Gastroesophageal sphincter (tissue), 4 donors: ENCODE results near the gene CLCN2. TPM values are rescaled to one million over a fixed set of nuclear protein-coding genes. Genes with fewer than 3 reads are reported as not detected.

Experiments
- ATAC-seq: fragments of 150-250 bp; one replicate; pipeline ENCODE4 v1.9.1; 2016; ENCODE audit warnings: mild to moderate bottlenecking, moderate library complexity
- H3K27ac ChIP-seq, 4 donors: fragments of 200-600 bp; sonication (generic) in 3 of 4; 1 replicate in 3 of 4; 2 replicates in 1 of 4; pipeline ENCODE4 v1.5.1; 2016 to 2019
- H3K27me3 ChIP-seq: fragments of 200-600 bp; sonication (generic); one replicate; pipeline ENCODE4 v1.5.1; 2019
- H3K36me3 ChIP-seq, 2 donors: fragments of 200-600 bp; sonication (generic); one replicate each; pipeline ENCODE4 v1.5.1; 2019; ENCODE audit warnings: control low read depth in 1 of 2
- H3K4me1 ChIP-seq, 3 donors: fragments of 200-600 bp; sonication (generic); 1 replicate in 2 of 3; 2 replicates in 1 of 3; pipeline ENCODE4 v1.5.1; 2016 to 2019; ENCODE audit warnings: control low read depth in 2 of 3
- H3K4me3 ChIP-seq, 2 donors: fragments of 200-600 bp; sonication (generic); one replicate each; pipeline ENCODE4 v1.5.1; 2019; ENCODE audit warnings: mild to moderate bottlenecking in 1 of 2, moderate library complexity in 1 of 2
- H3K9me3 ChIP-seq, 3 donors: fragments of 200-600 bp; sonication (generic); one replicate each; pipeline ENCODE4 v1.5.1; 2017 to 2019; ENCODE audit warnings: control low read depth in 2 of 3
- EP300 ChIP-seq: sonication (generic); formaldehyde crosslinking; IDR thresholded peaks from one replicate; pipeline ENCODE4 v1.6.1; 2017; ENCODE audit warnings: antibody characterized with exemption, mild to moderate bottlenecking
- POLR2A ChIP-seq, 2 donors: fragments of 450-650 bp; IDR thresholded peaks; one replicate each; pipeline ENCODE4 v1.6.1; 2017; ENCODE audit warnings: antibody characterized with exemption in 2 of 2, mild to moderate bottlenecking in 2 of 2, moderate library complexity in 1 of 2
- POLR2AphosphoS5 ChIP-seq: sonication (generic); formaldehyde crosslinking; IDR thresholded peaks from one replicate; pipeline ENCODE4 v1.6.1; 2017; ENCODE audit warnings: antibody characterized with exemption
- WGBS, 2 donors: methylation state at CpG; one replicate each; pipeline ENCODE4 v1.1.5; 2018; ENCODE audit warnings: low coverage in 1 of 2; 5-methylcytosine and 5-hydroxymethylcytosine counted together
- total RNA-seq, 4 donors: library from RNA; depleted of rRNA; stranded (reverse); fragments of >200 nt; gene quantifications; one replicate each; pipeline ENCODE4 v1.1.0, GENCODE V29; 2016
- TF ChIP-seq, protein P1 (sequence below), 4 experiments: fragments of 200-600 bp in 2 of 4; fragments of 450-650 bp in 2 of 4; sonication (generic) in 1 of 4; IDR thresholded peaks; one replicate each; pipeline ENCODE4 v1.5.1; 2017 to 2019; ENCODE audit warnings: antibody characterized with exemption in 4 of 4, mild to moderate bottlenecking in 2 of 4, moderate library complexity in 2 of 4

Gene CLCN2
- total RNA-seq, 4 donors from 2014 or later, result 2.0 to 6.8 (median 2.3) TPM

DNA sequence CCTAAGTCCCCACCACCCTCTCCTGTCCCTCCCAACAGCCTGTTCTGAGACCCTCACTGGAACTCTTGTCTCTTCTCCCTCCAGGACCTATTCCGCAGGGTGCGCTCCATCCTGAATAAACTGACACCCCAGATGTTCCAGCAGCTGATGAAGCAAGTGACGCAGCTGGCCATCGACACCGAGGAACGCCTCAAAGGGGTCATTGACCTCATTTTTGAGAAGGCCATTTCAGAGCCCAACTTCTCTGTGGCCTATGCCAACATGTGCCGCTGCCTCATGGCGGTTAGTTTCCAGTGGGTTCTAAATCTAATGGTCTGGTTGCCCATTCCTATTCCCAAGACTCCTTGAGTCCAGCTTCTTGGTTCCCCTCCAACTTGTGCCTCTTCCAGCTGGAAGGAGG lies 37.7 kb downstream of the CLCN2 start:
- peaks cover 3 to 56% (median 28%) of the 10 kb centered on the region in 3 donors for H3K4me1 ChIP-seq
- no peak for TF ChIP-seq EP300
- TF ChIP-seq, protein P1, sequence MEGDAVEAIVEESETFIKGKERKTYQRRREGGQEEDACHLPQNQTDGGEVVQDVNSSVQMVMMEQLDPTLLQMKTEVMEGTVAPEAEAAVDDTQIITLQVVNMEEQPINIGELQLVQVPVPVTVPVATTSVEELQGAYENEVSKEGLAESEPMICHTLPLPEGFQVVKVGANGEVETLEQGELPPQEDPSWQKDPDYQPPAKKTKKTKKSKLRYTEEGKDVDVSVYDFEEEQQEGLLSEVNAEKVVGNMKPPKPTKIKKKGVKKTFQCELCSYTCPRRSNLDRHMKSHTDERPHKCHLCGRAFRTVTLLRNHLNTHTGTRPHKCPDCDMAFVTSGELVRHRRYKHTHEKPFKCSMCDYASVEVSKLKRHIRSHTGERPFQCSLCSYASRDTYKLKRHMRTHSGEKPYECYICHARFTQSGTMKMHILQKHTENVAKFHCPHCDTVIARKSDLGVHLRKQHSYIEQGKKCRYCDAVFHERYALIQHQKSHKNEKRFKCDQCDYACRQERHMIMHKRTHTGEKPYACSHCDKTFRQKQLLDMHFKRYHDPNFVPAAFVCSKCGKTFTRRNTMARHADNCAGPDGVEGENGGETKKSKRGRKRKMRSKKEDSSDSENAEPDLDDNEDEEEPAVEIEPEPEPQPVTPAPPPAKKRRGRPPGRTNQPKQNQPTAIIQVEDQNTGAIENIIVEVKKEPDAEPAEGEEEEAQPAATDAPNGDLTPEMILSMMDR (IDR thresholded peaks at IDR 0.05), result no peak
- no peak overlapping the region for H3K4me3 ChIP-seq
- 75 to 88% methylated on average over 4 to 6 of the region's 8 CpGs for WGBS, 2 donors
- no peaks in the 10 kb centered on the region for H3K9me3 ChIP-seq
- H3K36me3 ChIP-seq, result peaks cover 19 to 86% of the 10 kb centered on the region in 2 donors
- no peaks in the 10 kb centered on the region for H3K27me3 ChIP-seq
- no peak for ATAC-seq
- H3K27ac ChIP-seq, result peak overlapping the region in 3 of 4 donors; percentile 52 to 99 (median 93)

DNA sequence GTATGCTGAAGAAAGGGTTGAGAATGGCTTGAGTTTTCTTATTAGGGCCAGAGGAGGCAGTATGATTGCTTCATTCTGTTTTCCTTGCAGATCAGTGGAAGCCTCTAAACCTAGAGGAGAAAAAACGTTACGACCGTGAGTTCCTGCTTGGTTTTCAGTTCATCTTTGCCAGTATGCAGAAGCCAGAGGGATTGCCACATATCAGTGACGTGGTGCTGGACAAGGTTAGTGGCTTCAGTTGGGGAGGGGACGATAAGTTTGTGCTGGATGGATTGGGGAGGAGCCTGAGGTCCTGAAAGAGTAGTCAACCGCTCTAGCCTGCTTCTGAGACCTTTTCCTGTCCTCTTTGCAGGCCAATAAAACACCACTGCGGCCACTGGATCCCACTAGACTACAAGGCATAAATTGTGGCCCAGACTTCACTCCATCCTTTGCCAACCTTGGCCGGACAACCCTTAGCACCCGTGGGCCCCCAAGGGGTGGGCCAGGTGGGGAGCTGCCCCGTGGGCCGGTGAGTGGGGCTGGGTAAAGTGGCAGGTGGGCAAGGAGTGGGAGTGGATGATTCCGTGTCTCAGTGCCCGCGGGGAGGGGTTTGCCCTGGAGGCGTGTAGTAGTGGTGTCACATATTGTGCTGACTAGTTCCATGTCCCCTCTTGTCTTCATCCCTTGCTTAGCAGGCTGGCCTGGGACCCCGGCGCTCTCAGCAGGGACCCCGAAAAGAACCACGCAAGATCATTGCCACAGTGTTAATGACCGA lies 38.5 kb downstream of the CLCN2 start:
- Histone ChIP-seq H3K27ac (peak overlapping the region in 3 of 4 donors; percentile 93 to 99 (median 94)), H3K4me3 (no peak overlapping the region), H3K9me3 (no peaks in the 10 kb centered on the region), H3K36me3 (peaks cover 19 to 86% of the 10 kb centered on the region in 2 donors), H3K27me3 (no peaks in the 10 kb centered on the region), H3K4me1 (peaks cover 3 to 64% (median 33%) of the 10 kb centered on the region in 3 donors)
- no peak for TF ChIP-seq EP300
- no peak for TF ChIP-seq POLR2AphosphoS5
- no peak for TF ChIP-seq POLR2A (IDR thresholded peaks at IDR 0.05)
- TF ChIP-seq, protein P1 (IDR thresholded peaks at IDR 0.05), result no peak
- ATAC-seq, result peak; percentile 40
- WGBS, 2 donors, result 61 to 80% methylated on average over 4 to 6 of the region's 20 CpGs

DNA sequence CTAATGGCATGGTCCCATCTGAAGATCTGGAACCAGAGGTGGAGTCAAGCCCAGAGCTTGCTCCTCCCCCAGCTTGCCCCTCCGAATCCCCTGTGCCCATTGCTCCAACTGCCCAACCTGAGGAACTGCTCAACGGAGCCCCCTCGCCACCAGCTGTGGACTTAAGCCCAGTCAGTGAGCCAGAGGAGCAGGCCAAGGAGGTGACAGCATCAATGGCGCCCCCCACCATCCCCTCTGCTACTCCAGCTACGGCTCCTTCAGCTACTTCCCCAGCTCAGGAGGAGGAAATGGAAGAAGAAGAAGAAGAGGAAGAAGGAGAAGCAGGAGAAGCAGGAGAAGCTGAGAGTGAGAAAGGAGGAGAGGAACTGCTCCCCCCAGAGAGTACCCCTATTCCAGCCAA lies 39.7 kb downstream of the CLCN2 start:
- H3K27ac ChIP-seq, result peak overlapping the region in 3 of 4 donors; percentile 93 to 99 (median 94)
- no peak overlapping the region for H3K4me3 ChIP-seq
- peaks cover 9 to 86% of the 10 kb centered on the region in 2 donors for H3K36me3 ChIP-seq
- no peak for ATAC-seq
- H3K4me1 ChIP-seq, result peaks cover 3 to 76% (median 41%) of the 10 kb centered on the region in 3 donors
- no peaks in the 10 kb centered on the region for H3K27me3 ChIP-seq
- TF ChIP-seq POLR2A (IDR thresholded peaks at IDR 0.05) (no peak), POLR2AphosphoS5 (no peak), EP300 (no peak)
- TF ChIP-seq, protein P1 (IDR thresholded peaks at IDR 0.05), result no peak
- H3K9me3 ChIP-seq, result no peaks in the 10 kb centered on the region
- 40% methylated on average over 1 of the region's 5 CpGs; no CpG with 5 or more reads in 1 of the 2 donors for WGBS, 2 donors

DNA sequence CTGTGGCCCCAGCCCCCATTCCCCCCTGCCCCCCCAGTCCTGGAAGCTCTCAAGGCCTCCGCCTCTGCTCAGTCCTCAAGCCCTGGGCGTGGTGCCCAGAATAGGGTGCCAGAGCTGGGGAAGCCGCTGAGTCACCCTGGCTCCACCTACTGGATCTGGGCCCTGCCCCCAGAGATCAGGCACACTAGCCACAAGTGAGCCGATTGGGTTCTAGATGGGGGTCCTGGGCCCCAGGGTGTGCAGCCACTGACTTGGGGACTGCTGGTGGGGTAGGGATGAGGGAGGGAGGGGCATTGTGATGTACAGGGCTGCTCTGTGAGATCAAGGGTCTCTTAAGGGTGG lies 41.3 kb downstream of the CLCN2 start:
- peaks cover 3 to 89% (median 48%) of the 10 kb centered on the region in 3 donors for H3K4me1 ChIP-seq

More for the DNA sequence above, 41.3 kb downstream of the CLCN2 start:
- peak; percentile 94 for ATAC-seq
- no peaks in the 10 kb centered on the region for H3K27me3 ChIP-seq
- WGBS, 2 donors, result 0% methylated on average over 2 of the region's 4 CpGs; no CpG with 5 or more reads in 1 of the 2 donors
- H3K27ac ChIP-seq, result peak overlapping the region; percentile 80 to 99 (median 94)
- H3K4me3 ChIP-seq, result peak overlapping the region in 1 of 2 donors; percentile 46
- H3K9me3 ChIP-seq, result no peaks in the 10 kb centered on the region
- TF ChIP-seq EP300 (no peak), POLR2AphosphoS5 (peak; percentile 87)
- TF ChIP-seq, protein P1 (IDR thresholded peaks at IDR 0.05), result peak in 1 of 4 experiments; percentile 33
- H3K36me3 ChIP-seq, result peaks cover 0 to 70% of the 10 kb centered on the region in 2 donors
